Activated T-helper 1 cell treated with anti-CD3 and anti-CD28 coated beads, Interleukin-12 subunit alpha, Interleukin-12 subunit beta, Interleukin-2, Interleukin-4 antibody, amounts not matched to agents 30 ng/mL and 10 ng/mL and 1 ng/mL, durations not matched to agents 14 hours and 24 hours and 36 hours (primary cell): ENCODE results near the gene ITPK1. TPM values are rescaled to one million over a fixed set of nuclear protein-coding genes. Genes with fewer than 3 reads are reported as not detected.

Experiments used
- DNase-seq: peaks from one replicate; pipeline ENCODE4 v3.0.0; 2021; ENCODE audit warnings: low spot score
- H3K27ac Mint-ChIP-seq: one replicate; pipeline ENCODE4 v1.8.0; 2021; ENCODE audit warnings: mild to moderate bottlenecking, mixed read lengths
- H3K27me3 Mint-ChIP-seq: one replicate; pipeline ENCODE4 v1.8.0; 2022; ENCODE audit warnings: mild to moderate bottlenecking, moderate library complexity, mixed read lengths; ENCODE audit not compliant: insufficient read depth
- H3K36me3 Mint-ChIP-seq: one replicate; pipeline ENCODE4 v1.8.0; 2021; ENCODE audit warnings: low read depth, mixed read lengths
- H3K4me1 Mint-ChIP-seq: one replicate; pipeline ENCODE4 v1.8.0; 2021; ENCODE audit warnings: low read depth, mixed read lengths
- H3K4me3 Mint-ChIP-seq: one replicate; pipeline ENCODE4 v1.8.0; 2021; ENCODE audit warnings: mild to moderate bottlenecking, moderate library complexity, mixed read lengths
- H3K9me3 Mint-ChIP-seq: one replicate; pipeline ENCODE4 v1.8.0; 2021; ENCODE audit warnings: mixed read lengths
- intact Hi-C: fragments of 100-400 bp; cut with micrococcal nuclease; formaldehyde crosslinking; loops from one replicate; pipeline ENCODE4 v1.15.1; 2024
- total RNA-seq: library from RNA; stranded (reverse); gene quantifications from 2 replicates; pipeline ENCODE4 v1.2.3, GENCODE V29; 2022

Gene ITPK1
- total RNA-seq, 1 donor from 2014 or later = 71.0 TPM

GRCh38 chr14:92954933-92955332, 160.8 kb downstream of the ITPK1 start:
- Mint-ChIP-seq H3K27ac (no peak overlapping the region), H3K9me3 (no peaks in the 10 kb centered on the region), H3K27me3 (no peaks in the 10 kb centered on the region), H3K36me3 (no peaks in the 10 kb centered on the region), H3K4me3 (no peak overlapping the region), H3K4me1 (no peaks in the 10 kb centered on the region)
- intact Hi-C loops = no loop called here
- no peak for DNase-seq

- intact Hi-C loops = no loop called here
- Mint-ChIP-seq H3K27me3 (no peaks in the 10 kb centered on the region), H3K36me3 (no peaks in the 10 kb centered on the region), H3K9me3 (no peaks in the 10 kb centered on the region), H3K4me1 (no peaks in the 10 kb centered on the region), H3K4me3 (no peak overlapping the region), H3K27ac (no peak overlapping the region)
- no peak for DNase-seq
These were observed 162.2 kb downstream of the ITPK1 start for GRCh38 chr14:92953526-92953925.

GRCh38 chr14:92952481-92953298, 163.0 kb downstream of the ITPK1 start:
- Mint-ChIP-seq H3K36me3 (no peaks in the 10 kb centered on the region), H3K27ac (no peak overlapping the region), H3K4me1 (no peaks in the 10 kb centered on the region), H3K9me3 (no peaks in the 10 kb centered on the region), H3K27me3 (no peaks in the 10 kb centered on the region), H3K4me3 (no peak overlapping the region)
- no peak for DNase-seq
- intact Hi-C loops = loop anchor here (1.0 kb wide), 4 partner anchors 161 to 267 kb away; no protein-coding TSS in a partner anchor

GRCh38 chr14:92951912-92952471, 163.7 kb downstream of the ITPK1 start:
- no peaks in the 10 kb centered on the region for H3K36me3 Mint-ChIP-seq
- H3K27ac Mint-ChIP-seq = peak overlapping the region; percentile 15
- DNase-seq = peak; percentile 66

GRCh38 chr14:92951261-92951660, 164.5 kb downstream of the ITPK1 start:
- Mint-ChIP-seq H3K36me3 (no peaks in the 10 kb centered on the region), H3K4me1 (no peaks in the 10 kb centered on the region), H3K4me3 (no peak overlapping the region), H3K27me3 (no peaks in the 10 kb centered on the region), H3K27ac (no peak overlapping the region), H3K9me3 (no peaks in the 10 kb centered on the region)
- intact Hi-C loops = no loop called here
- no peak for DNase-seq

More at GRCh38 chr14:92951912-92952471, 163.7 kb downstream of the ITPK1 start:
- no peaks in the 10 kb centered on the region for H3K27me3 Mint-ChIP-seq
- no peaks in the 10 kb centered on the region for H3K4me1 Mint-ChIP-seq
- no peaks in the 10 kb centered on the region for H3K9me3 Mint-ChIP-seq
- no peak overlapping the region for H3K4me3 Mint-ChIP-seq
- intact Hi-C loops = loop anchor here (1.0 kb wide), 4 partner anchors 161 to 267 kb away; no protein-coding TSS in a partner anchor

- H3K27me3 Mint-ChIP-seq = no peaks in the 10 kb centered on the region
- no peak overlapping the region for H3K27ac Mint-ChIP-seq
- H3K36me3 Mint-ChIP-seq = no peaks in the 10 kb centered on the region
- no peaks in the 10 kb centered on the region for H3K9me3 Mint-ChIP-seq
- DNase-seq = no peak
- H3K4me3 Mint-ChIP-seq = no peak overlapping the region
- H3K4me1 Mint-ChIP-seq = no peaks in the 10 kb centered on the region
- intact Hi-C loops = no loop called here
These were observed 165.0 kb downstream of the ITPK1 start for GRCh38 chr14:92950773-92951172.

GRCh38 chr14:92950193-92950540, 165.6 kb downstream of the ITPK1 start:
- DNase-seq = no peak
- no peaks in the 10 kb centered on the region for H3K4me1 Mint-ChIP-seq
- H3K9me3 Mint-ChIP-seq = no peaks in the 10 kb centered on the region
- no peak overlapping the region for H3K4me3 Mint-ChIP-seq
- no peaks in the 10 kb centered on the region for H3K27me3 Mint-ChIP-seq
- intact Hi-C loops = no loop called here
- no peaks in the 10 kb centered on the region for H3K36me3 Mint-ChIP-seq
- H3K27ac Mint-ChIP-seq = no peak overlapping the region

GRCh38 chr14:92949496-92950192, 166.1 kb downstream of the ITPK1 start:
- Mint-ChIP-seq H3K4me3 (no peak overlapping the region), H3K27ac (no peak overlapping the region), H3K9me3 (no peaks in the 10 kb centered on the region), H3K27me3 (no peaks in the 10 kb centered on the region), H3K4me1 (no peaks in the 10 kb centered on the region), H3K36me3 (no peaks in the 10 kb centered on the region)
- intact Hi-C loops = no loop called here
- no peak for DNase-seq

GRCh38 chr14:92948647-92949046, 167.1 kb downstream of the ITPK1 start:
- intact Hi-C loops = no loop called here
- no peak overlapping the region for H3K4me3 Mint-ChIP-seq
- H3K36me3 Mint-ChIP-seq = no peaks in the 10 kb centered on the region
- no peaks in the 10 kb centered on the region for H3K27me3 Mint-ChIP-seq
- no peaks in the 10 kb centered on the region for H3K4me1 Mint-ChIP-seq
- no peak overlapping the region for H3K27ac Mint-ChIP-seq
- H3K9me3 Mint-ChIP-seq = no peaks in the 10 kb centered on the region
- no peak for DNase-seq

GRCh38 chr14:92946847-92947545, 168.7 kb downstream of the ITPK1 start:
- no peaks in the 10 kb centered on the region for H3K27me3 Mint-ChIP-seq
- intact Hi-C loops = no loop called here
- no peaks in the 10 kb centered on the region for H3K4me1 Mint-ChIP-seq
- H3K4me3 Mint-ChIP-seq = no peak overlapping the region
- no peaks in the 10 kb centered on the region for H3K9me3 Mint-ChIP-seq
- no peaks in the 10 kb centered on the region for H3K36me3 Mint-ChIP-seq
- no peak overlapping the region for H3K27ac Mint-ChIP-seq
- no peak for DNase-seq

- Mint-ChIP-seq H3K9me3 (no peaks in the 10 kb centered on the region), H3K27me3 (no peaks in the 10 kb centered on the region), H3K4me3 (no peak overlapping the region), H3K27ac (no peak overlapping the region), H3K36me3 (no peaks in the 10 kb centered on the region), H3K4me1 (no peaks in the 10 kb centered on the region)
- intact Hi-C loops = no loop called here
- no peak for DNase-seq
These were observed 169.5 kb downstream of the ITPK1 start for GRCh38 chr14:92945959-92946846.

GRCh38 chr14:92945544-92945943, 170.2 kb downstream of the ITPK1 start:
- Mint-ChIP-seq H3K4me1 (no peaks in the 10 kb centered on the region), H3K4me3 (no peak overlapping the region), H3K27me3 (no peaks in the 10 kb centered on the region), H3K36me3 (no peaks in the 10 kb centered on the region), H3K9me3 (no peaks in the 10 kb centered on the region), H3K27ac (no peak overlapping the region)
- no peak for DNase-seq
- intact Hi-C loops = no loop called here
